GM23338 (cell line): ENCODE data around the gene C19orf25. TPM values are rescaled to one million over a fixed set of nuclear protein-coding genes. Genes with fewer than 3 reads are reported as not detected.
A peak's percentile ranks its signal among the peaks of the same experiment; 100 is the strongest.
"Not testable (repeated sequence)": the region's sequence is repeated elsewhere in the genome, so short reads cannot be mapped to it uniquely, and the experiment has no call there.

Experiments
- ATAC-seq: fragments of 200-7000 bp; cut with Tn5 transposase; 3 replicates; pipeline ENCODE4 v1.9.1; 2020
- DNase-seq: peaks from one replicate; pipeline ENCODE4 v3.0.0-alpha.2; 2015; ENCODE audit warnings: low spot score
- H2AFZ ChIP-seq: fragments of 200-600 bp; sonication (generic); 2 replicates; pipeline ENCODE4 v1.8.0; 2016; ENCODE audit warnings: antibody characterized with exemption, mild to moderate bottlenecking, moderate library complexity
- H3F3A ChIP-seq: fragments of 200-600 bp; sonication (generic); replicated peaks from 2 replicates; pipeline ENCODE4 v1.8.0; 2017; ENCODE audit warnings: antibody characterized with exemption, mixed run types, low read depth
- H3K27ac ChIP-seq: fragments of 200-600 bp; sonication (generic); 2 replicates; pipeline ENCODE4 v1.6.1; 2016; ENCODE audit warnings: low read depth
- H3K27me3 ChIP-seq: fragments of 200-600 bp; sonication (generic); 2 replicates; pipeline ENCODE4 v1.8.0; 2016; ENCODE audit warnings: mild to moderate bottlenecking, mixed run types, moderate library complexity; ENCODE audit not compliant: insufficient read depth
- H3K36me3 ChIP-seq: fragments of 200-600 bp; sonication (generic); 2 replicates; pipeline ENCODE4 v1.8.0; 2016; ENCODE audit warnings: mild to moderate bottlenecking; ENCODE audit not compliant: insufficient read depth
- H3K4me1 ChIP-seq: fragments of 200-600 bp; sonication (generic); 2 replicates; pipeline ENCODE4 v1.8.0; 2016; ENCODE audit warnings: mild to moderate bottlenecking, moderate library complexity; ENCODE audit not compliant: insufficient read depth
- H3K4me2 ChIP-seq: fragments of 200-600 bp; sonication (generic); 2 replicates; pipeline ENCODE4 v1.7.1; 2017; ENCODE audit warnings: mixed run types
- H3K4me3 ChIP-seq: fragments of 200-600 bp; sonication (generic); 2 replicates; pipeline ENCODE4 v1.6.1; 2016; ENCODE audit warnings: mixed run types
- H3K79me2 ChIP-seq: fragments of 200-600 bp; sonication (generic); replicated peaks from 2 replicates; pipeline ENCODE4 v1.8.0; 2017; ENCODE audit warnings: mild to moderate bottlenecking; ENCODE audit not compliant: insufficient read depth
- H3K9me2 ChIP-seq: fragments of 200-600 bp; sonication (generic); 2 replicates; pipeline ENCODE4 v1.8.0; 2017; ENCODE audit not compliant: insufficient read depth
- H4K20me1 ChIP-seq: fragments of 200-600 bp; sonication (generic); replicated peaks from 2 replicates; pipeline ENCODE4 v1.8.0; 2017; ENCODE audit warnings: mild to moderate bottlenecking; ENCODE audit not compliant: insufficient read depth
- H3K27ac Mint-ChIP-seq: 2 replicates; pipeline ENCODE4 v1.8.0; 2020; ENCODE audit warnings: inconsistent platforms, mild to moderate bottlenecking, moderate library complexity, mixed read lengths
- H3K27me3 Mint-ChIP-seq: 3 replicates; pipeline ENCODE4 v1.8.0; 2022; ENCODE audit warnings: low read depth, mild to moderate bottlenecking, moderate library complexity, mixed read lengths, inconsistent platforms; ENCODE audit not compliant: insufficient read depth, poor library complexity
- H3K36me3 Mint-ChIP-seq: 3 replicates; pipeline ENCODE4 v1.8.0; 2021; ENCODE audit warnings: low read depth, mild to moderate bottlenecking, inconsistent platforms, moderate library complexity, mixed read lengths
- H3K4me1 Mint-ChIP-seq: 3 replicates; pipeline ENCODE4 v1.8.0; 2020; ENCODE audit warnings: mild to moderate bottlenecking, inconsistent platforms, mixed read lengths
- H3K4me3 Mint-ChIP-seq: 3 replicates; pipeline ENCODE4 v1.8.0; 2021; ENCODE audit warnings: moderate library complexity, mild to moderate bottlenecking, inconsistent platforms, mixed read lengths
- H3K9me3 Mint-ChIP-seq: 3 replicates; pipeline ENCODE4 v1.8.0; 2020; ENCODE audit warnings: moderate library complexity, mild to moderate bottlenecking, inconsistent platforms, mixed read lengths
- CREB1 ChIP-seq: fragments of 250-450 bp; sonication (Bioruptor Pico); IDR thresholded peaks from 2 replicates; pipeline ENCODE4 v1.5.0; 2020; ENCODE audit warnings: low read depth, mild to moderate bottlenecking, moderate library complexity
- EZH2phosphoT487 ChIP-seq: fragments of 200-600 bp; sonication (generic); IDR thresholded peaks from one replicate; pipeline ENCODE4 v1.8.1; 2018; ENCODE audit warnings: antibody characterized with exemption; ENCODE audit not compliant: unreplicated experiment
- JUNB ChIP-seq: IDR thresholded peaks from one replicate; pipeline ENCODE4 v1.6.1; 2016; ENCODE audit warnings: antibody characterized with exemption; ENCODE audit not compliant: unreplicated experiment
- NANOG ChIP-seq: IDR thresholded peaks from 2 replicates; pipeline ENCODE4 v1.6.1; 2016; ENCODE audit warnings: antibody characterized with exemption, borderline replicate concordance
- POLR2AphosphoS5 ChIP-seq: IDR thresholded peaks from 2 replicates; pipeline ENCODE4 v1.6.1; 2016; ENCODE audit warnings: antibody characterized with exemption, low read depth
- STAT1 ChIP-seq: IDR thresholded peaks from one replicate; pipeline ENCODE4 v1.6.1; 2016; ENCODE audit warnings: antibody characterized with exemption; ENCODE audit not compliant: unreplicated experiment
- ZNF114 ChIP-seq: fragments of 250-450 bp; sonication (Bioruptor Pico); IDR thresholded peaks from 2 replicates; pipeline ENCODE4 v1.5.0; 2020; ENCODE audit warnings: mild to moderate bottlenecking, moderate library complexity
- ZNF331 ChIP-seq: fragments of 250-450 bp; sonication (Bioruptor Pico); IDR thresholded peaks from 2 replicates; pipeline ENCODE4 v1.5.0; 2020; ENCODE audit warnings: low read depth, mild to moderate bottlenecking, moderate library complexity
- polyA plus RNA-seq: library from polyadenylated mRNA; unstranded; fragments of >200 nt; fragmentation: Nextera tagmentation; extraction: Ambion mirVana; gene quantifications from 2 replicates; pipeline ENCODE4 v1.2.1, GENCODE V29; 2016
- total RNA-seq: library from RNA; depleted of rRNA; stranded (reverse); fragments of >200 nt; shearing (Covaris generic); gene quantifications from 2 replicates; pipeline ENCODE4 v1.2.3, GENCODE V29; 2014
- TF ChIP-seq, protein P1 (sequence below): IDR thresholded peaks from one replicate; pipeline ENCODE4 v1.6.1; 2018; ENCODE audit warnings: antibody characterized with exemption; ENCODE audit not compliant: unreplicated experiment
- TF ChIP-seq, protein P2 (sequence below): IDR thresholded peaks from 2 replicates; pipeline ENCODE4 v1.6.1; 2016; ENCODE audit warnings: antibody characterized with exemption
- TF ChIP-seq, protein P3 (sequence below): fragments of 250-450 bp; sonication (Bioruptor Pico); IDR thresholded peaks from 2 replicates; pipeline ENCODE4 v1.5.0; 2020; ENCODE audit warnings: mild to moderate bottlenecking, moderate library complexity

The C19orf25 gene
- total and polyA plus RNA-seq, 2 experiments from 2014 or later, result 43.5 to 61.1 TPM

DNA sequence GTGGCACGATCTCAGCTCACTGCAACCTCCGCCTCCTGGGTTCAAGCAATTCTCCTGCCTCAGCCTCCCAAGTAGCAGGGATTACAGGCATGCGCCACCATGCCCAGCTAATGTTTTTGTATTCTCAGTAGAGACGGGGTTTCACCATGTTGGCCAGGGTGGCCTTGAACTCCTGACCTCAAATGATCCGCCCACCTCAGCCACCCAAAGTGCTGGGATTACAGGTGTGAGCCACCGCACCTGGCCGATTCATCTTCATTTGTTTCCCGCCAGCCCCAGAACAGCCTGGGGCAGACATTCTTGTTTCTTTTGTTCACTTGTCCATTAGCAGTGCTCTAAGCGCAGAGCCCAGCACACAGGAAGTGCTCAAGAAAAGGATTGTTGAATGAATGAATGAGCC is 2.0 kb downstream of the C19orf25 start:
- Mint-ChIP-seq H3K4me3 (peak overlapping the region; percentile 57), H3K27me3 (peaks cover 18% of the 10 kb centered on the region)
- Histone ChIP-seq H3F3A (peaks cover 18% of the 10 kb centered on the region; the same call in 1 of the 2 replicates), H3K27me3 (peaks cover 13% of the 10 kb centered on the region), H4K20me1 (peaks cover 21% of the 10 kb centered on the region), H3K79me2 (peaks cover 19% of the 10 kb centered on the region), H3K4me3 (0 out of 2 replicates have a peak overlapping the region, but pooled peaks have one; percentile 17)
- not testable (repeated sequence) for H3K36me3 ChIP-seq, ATAC-seq, H3K36me3 Mint-ChIP-seq, H2AFZ ChIP-seq, H3K9me3 Mint-ChIP-seq, H3K4me2 ChIP-seq, H3K9me2 ChIP-seq, DNase-seq, H3K27ac ChIP-seq, H3K4me1 ChIP-seq, H3K27ac Mint-ChIP-seq, H3K4me1 Mint-ChIP-seq

DNA sequence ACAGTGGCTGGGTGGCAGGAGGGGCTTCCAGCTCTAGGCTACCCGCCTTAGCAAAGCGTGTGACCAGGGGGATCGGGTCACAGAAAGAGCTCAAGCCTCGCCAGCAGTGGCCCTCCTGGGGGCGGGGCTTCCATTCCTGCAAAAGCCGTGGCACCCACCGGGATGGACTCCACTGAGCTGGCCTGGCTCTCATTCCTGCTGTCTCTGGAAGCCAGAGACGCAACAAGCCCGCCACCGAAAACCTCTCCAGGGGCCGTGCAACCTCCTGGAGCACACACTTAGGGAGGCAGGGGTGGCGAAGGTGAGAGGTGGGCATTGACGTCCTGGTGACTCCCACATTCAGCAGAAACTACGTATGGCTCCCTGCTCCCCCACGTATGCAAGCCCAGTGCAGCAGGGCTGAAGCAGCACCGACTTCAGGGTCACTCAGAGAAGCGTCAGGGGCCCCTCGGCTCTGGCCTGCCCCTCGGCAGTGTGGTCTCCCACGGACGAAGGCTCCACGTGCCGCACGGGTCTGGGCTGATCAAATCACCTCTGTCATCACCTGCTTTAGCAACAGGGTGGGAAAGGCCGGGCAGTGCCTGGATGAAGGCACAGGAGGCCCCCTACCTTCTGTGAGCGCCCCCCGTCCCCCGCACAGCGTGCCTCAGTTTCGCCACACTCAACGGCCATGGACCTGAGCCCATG is 3.1 kb downstream of the C19orf25 start:
- Histone ChIP-seq H3F3A (peaks cover 27% of the 10 kb centered on the region), H3K36me3 (0 out of 2 replicates have a peak, but pooled peaks cover 5% of the 10 kb centered on the region), H4K20me1 (peaks cover 30% of the 10 kb centered on the region), H3K9me2 (no peaks in the 10 kb centered on the region), H2AFZ (no peak overlapping the region), H3K79me2 (peaks cover 19% of the 10 kb centered on the region), H3K4me3 (no peak overlapping the region), H3K4me2 (no peak overlapping the region), H3K4me1 (peaks cover 10% of the 10 kb centered on the region; the same call in 1 of the 2 replicates), H3K27ac (no peak overlapping the region), H3K27me3 (peaks cover 25% of the 10 kb centered on the region)
- Mint-ChIP-seq H3K9me3 (peaks cover 3% of the 10 kb centered on the region; the same call in 1 of the 3 replicates), H3K27ac (no peak overlapping the region), H3K4me3 (no peak overlapping the region), H3K36me3 (peaks cover 6% of the 10 kb centered on the region; the same call in 2 of the 3 replicates), H3K27me3 (peaks cover 29% of the 10 kb centered on the region), H3K4me1 (peaks cover 8% of the 10 kb centered on the region)
- DNase-seq, result no peak
- ATAC-seq, result no peak
- TF ChIP-seq, protein P1, sequence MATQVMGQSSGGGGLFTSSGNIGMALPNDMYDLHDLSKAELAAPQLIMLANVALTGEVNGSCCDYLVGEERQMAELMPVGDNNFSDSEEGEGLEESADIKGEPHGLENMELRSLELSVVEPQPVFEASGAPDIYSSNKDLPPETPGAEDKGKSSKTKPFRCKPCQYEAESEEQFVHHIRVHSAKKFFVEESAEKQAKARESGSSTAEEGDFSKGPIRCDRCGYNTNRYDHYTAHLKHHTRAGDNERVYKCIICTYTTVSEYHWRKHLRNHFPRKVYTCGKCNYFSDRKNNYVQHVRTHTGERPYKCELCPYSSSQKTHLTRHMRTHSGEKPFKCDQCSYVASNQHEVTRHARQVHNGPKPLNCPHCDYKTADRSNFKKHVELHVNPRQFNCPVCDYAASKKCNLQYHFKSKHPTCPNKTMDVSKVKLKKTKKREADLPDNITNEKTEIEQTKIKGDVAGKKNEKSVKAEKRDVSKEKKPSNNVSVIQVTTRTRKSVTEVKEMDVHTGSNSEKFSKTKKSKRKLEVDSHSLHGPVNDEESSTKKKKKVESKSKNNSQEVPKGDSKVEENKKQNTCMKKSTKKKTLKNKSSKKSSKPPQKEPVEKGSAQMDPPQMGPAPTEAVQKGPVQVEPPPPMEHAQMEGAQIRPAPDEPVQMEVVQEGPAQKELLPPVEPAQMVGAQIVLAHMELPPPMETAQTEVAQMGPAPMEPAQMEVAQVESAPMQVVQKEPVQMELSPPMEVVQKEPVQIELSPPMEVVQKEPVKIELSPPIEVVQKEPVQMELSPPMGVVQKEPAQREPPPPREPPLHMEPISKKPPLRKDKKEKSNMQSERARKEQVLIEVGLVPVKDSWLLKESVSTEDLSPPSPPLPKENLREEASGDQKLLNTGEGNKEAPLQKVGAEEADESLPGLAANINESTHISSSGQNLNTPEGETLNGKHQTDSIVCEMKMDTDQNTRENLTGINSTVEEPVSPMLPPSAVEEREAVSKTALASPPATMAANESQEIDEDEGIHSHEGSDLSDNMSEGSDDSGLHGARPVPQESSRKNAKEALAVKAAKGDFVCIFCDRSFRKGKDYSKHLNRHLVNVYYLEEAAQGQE, result no peak
- TF ChIP-seq POLR2AphosphoS5 (no peak), JUNB (no peak), EZH2phosphoT487 (no peak), ZNF114 (CRISPR knock-in tag) (no peak), NANOG (no peak), STAT1 (no peak), ZNF331 (CRISPR knock-in tag) (no peak), CREB1 (CRISPR knock-in tag) (no peak)
- TF ChIP-seq, protein P2, sequence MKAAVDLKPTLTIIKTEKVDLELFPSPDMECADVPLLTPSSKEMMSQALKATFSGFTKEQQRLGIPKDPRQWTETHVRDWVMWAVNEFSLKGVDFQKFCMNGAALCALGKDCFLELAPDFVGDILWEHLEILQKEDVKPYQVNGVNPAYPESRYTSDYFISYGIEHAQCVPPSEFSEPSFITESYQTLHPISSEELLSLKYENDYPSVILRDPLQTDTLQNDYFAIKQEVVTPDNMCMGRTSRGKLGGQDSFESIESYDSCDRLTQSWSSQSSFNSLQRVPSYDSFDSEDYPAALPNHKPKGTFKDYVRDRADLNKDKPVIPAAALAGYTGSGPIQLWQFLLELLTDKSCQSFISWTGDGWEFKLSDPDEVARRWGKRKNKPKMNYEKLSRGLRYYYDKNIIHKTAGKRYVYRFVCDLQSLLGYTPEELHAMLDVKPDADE, result no peak
- TF ChIP-seq, protein P3, sequence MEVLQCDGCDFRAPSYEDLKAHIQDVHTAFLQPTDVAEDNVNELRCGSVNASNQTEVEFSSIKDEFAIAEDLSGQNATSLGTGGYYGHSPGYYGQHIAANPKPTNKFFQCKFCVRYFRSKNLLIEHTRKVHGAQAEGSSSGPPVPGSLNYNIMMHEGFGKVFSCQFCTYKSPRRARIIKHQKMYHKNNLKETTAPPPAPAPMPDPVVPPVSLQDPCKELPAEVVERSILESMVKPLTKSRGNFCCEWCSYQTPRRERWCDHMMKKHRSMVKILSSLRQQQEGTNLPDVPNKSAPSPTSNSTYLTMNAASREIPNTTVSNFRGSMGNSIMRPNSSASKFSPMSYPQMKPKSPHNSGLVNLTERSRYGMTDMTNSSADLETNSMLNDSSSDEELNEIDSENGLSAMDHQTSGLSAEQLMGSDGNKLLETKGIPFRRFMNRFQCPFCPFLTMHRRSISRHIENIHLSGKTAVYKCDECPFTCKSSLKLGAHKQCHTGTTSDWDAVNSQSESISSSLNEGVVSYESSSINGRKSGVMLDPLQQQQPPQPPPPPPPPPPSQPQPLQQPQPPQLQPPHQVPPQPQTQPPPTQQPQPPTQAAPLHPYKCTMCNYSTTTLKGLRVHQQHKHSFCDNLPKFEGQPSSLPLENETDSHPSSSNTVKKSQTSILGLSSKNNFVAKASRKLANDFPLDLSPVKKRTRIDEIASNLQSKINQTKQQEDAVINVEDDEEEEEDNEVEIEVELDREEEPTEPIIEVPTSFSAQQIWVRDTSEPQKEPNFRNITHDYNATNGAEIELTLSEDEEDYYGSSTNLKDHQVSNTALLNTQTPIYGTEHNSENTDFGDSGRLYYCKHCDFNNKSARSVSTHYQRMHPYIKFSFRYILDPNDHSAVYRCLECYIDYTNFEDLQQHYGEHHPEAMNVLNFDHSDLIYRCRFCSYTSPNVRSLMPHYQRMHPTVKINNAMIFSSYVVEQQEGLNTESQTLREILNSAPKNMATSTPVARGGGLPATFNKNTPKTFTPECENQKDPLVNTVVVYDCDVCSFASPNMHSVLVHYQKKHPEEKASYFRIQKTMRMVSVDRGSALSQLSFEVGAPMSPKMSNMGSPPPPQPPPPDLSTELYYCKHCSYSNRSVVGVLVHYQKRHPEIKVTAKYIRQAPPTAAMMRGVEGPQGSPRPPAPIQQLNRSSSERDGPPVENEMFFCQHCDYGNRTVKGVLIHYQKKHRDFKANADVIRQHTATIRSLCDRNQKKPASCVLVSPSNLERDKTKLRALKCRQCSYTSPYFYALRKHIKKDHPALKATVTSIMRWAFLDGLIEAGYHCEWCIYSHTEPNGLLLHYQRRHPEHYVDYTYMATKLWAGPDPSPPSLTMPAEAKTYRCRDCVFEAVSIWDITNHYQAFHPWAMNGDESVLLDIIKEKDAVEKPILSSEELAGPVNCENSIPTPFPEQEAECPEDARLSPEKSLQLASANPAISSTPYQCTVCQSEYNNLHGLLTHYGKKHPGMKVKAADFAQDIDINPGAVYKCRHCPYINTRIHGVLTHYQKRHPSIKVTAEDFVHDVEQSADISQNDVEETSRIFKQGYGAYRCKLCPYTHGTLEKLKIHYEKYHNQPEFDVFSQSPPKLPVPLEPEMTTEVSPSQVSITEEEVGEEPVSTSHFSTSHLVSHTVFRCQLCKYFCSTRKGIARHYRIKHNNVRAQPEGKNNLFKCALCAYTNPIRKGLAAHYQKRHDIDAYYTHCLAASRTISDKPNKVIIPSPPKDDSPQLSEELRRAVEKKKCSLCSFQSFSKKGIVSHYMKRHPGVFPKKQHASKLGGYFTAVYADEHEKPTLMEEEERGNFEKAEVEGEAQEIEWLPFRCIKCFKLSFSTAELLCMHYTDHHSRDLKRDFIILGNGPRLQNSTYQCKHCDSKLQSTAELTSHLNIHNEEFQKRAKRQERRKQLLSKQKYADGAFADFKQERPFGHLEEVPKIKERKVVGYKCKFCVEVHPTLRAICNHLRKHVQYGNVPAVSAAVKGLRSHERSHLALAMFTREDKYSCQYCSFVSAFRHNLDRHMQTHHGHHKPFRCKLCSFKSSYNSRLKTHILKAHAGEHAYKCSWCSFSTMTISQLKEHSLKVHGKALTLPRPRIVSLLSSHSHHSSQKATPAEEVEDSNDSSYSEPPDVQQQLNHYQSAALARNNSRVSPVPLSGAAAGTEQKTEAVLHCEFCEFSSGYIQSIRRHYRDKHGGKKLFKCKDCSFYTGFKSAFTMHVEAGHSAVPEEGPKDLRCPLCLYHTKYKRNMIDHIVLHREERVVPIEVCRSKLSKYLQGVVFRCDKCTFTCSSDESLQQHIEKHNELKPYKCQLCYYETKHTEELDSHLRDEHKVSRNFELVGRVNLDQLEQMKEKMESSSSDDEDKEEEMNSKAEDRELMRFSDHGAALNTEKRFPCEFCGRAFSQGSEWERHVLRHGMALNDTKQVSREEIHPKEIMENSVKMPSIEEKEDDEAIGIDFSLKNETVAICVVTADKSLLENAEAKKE (CRISPR knock-in tag), result no peak
